Heart left ventricle (tissue), 16 donors: Measurements from ENCODE around the gene SPOPL. TPM values are rescaled to one million over a fixed set of nuclear protein-coding genes. Genes with fewer than 3 reads are reported as not detected.
"Not testable (repeated sequence)": the region's sequence is repeated elsewhere in the genome, so short reads cannot be mapped to it uniquely, and the experiment has no call there.

Source experiments
- ATAC-seq, 4 donors: fragments of 200-7000 bp; cut with Tn5 transposase; one replicate each; pipeline ENCODE4 v1.9.1; 2020 to 2022; ENCODE audit warnings: moderate library complexity in 4 of 4, mild to moderate bottlenecking in 3 of 4, moderate number of reproducible peaks in 1 of 4
- DNase-seq, 5 donors: peaks; one replicate each; pipeline ENCODE4 v3.0.0-alpha.2; 2020
- H3K27ac ChIP-seq, 12 donors: fragments of 200-600 bp; sonication (generic) in 4 of 12; one replicate each; pipeline versions ENCODE4 v1.5.0 to v1.8.0; 2016 to 2022; ENCODE audit warnings: mild to moderate bottlenecking in 2 of 12
- H3K27me3 ChIP-seq, 9 donors: fragments of 200-600 bp; sonication (generic) in 2 of 9; one replicate each; pipeline versions ENCODE4 v1.5.1 to v1.8.0; 2016 to 2022; ENCODE audit warnings: mild to moderate bottlenecking in 3 of 9
- H3K36me3 ChIP-seq, 9 donors: fragments of 200-600 bp; sonication (generic) in 2 of 9; one replicate each; pipeline versions ENCODE4 v1.5.0 to v1.8.0; 2018 to 2022; ENCODE audit warnings: mild to moderate bottlenecking in 2 of 9
- H3K4me1 ChIP-seq, 12 donors: fragments of 200-600 bp; sonication (generic) in 4 of 12; one replicate each; pipeline versions ENCODE4 v1.5.0 to v1.8.0; 2016 to 2022; ENCODE audit warnings: mild to moderate bottlenecking in 3 of 12
- H3K4me3 ChIP-seq, 12 donors: fragments of 200-600 bp; sonication (generic) in 4 of 12; one replicate each; pipeline versions ENCODE4 v1.5.0 to v1.8.0; 2017 to 2022; ENCODE audit warnings: mild to moderate bottlenecking in 9 of 12, moderate library complexity in 4 of 12
- H3K9me3 ChIP-seq, 12 donors: fragments of 200-600 bp; sonication (generic) in 4 of 12; one replicate each; pipeline versions ENCODE4 v1.5.0 to v1.8.0; 2016 to 2022; ENCODE audit warnings: mild to moderate bottlenecking in 1 of 12
- CTCF ChIP-seq, 12 donors: fragments of 200-600 bp; sonication (generic) in 4 of 12; IDR thresholded peaks; one replicate each; pipeline versions ENCODE4 v1.5.0 to v1.8.0; 2018 to 2022; ENCODE audit warnings: antibody characterized with exemption in 12 of 12, mild to moderate bottlenecking in 5 of 12
- POLR2A ChIP-seq, 2 donors: fragments of 450-650 bp; IDR thresholded peaks; one replicate each; pipeline ENCODE4 v1.6.1; 2017; ENCODE audit warnings: antibody characterized with exemption in 2 of 2, mild to moderate bottlenecking in 2 of 2, moderate library complexity in 2 of 2
- WGBS, 4 donors: extraction: QIAGEN DNeasy Blood & Tissue Kit in 2 of 4; methylation state at CpG; one replicate each; pipeline versions ENCODE4 v1.1.5 to v1.1.7; 2013 to 2018; 5-methylcytosine and 5-hydroxymethylcytosine counted together
- intact Hi-C, 10 donors: fragments of 100-400 bp; cut with DNase I; formaldehyde crosslinking; loops; one replicate each; pipeline versions ENCODE4 v1.11.1 to v1.14.2; 2022
- polyA plus RNA-seq, 2 donors: library from polyadenylated mRNA; stranded (reverse); fragments of 200-250 nt; gene quantifications; one replicate each; pipeline ENCODE4 v1.2.3, GENCODE V29; 2013
- total RNA-seq, 9 donors: library from RNA; depleted of rRNA in 2 of 9; stranded (reverse); fragments of >200 nt in 2 of 9; fragmentation: NEBNext Ultra II Directional in 3 of 9; extraction: Animal tissue kit (Norgen Biotek cat#: 25700) in 3 of 9; gene quantifications; one replicate each; pipeline versions ENCODE4 v1.1.0 to v1.2.4, GENCODE V29; 2016 to 2023
- donor health status: ischemic (EF 13 %, LVEDD 7.1; RV severe dilation, severe dysfunction).
- donor health status: healthy with polysubstance abuse.
- donor health status: DM: no; HTN: yes; CAD: no.
- donor health status: DM: no; HTN: no; CAD: no.
- donor health status: ischemic (EF 25% LVEDD 6.9; RV normal size, moderate dysfunction).
- donor health status: ischemic (EF 25% LVEDD 5.7; RV mildly dilated, moderate dysfunction).
- donor health status: healthy.
- donor health status: DM: yes; HTN: yes; CAD: no.
- donor health status: ischemic (EF 35%, LVEDD 5.7; RV mildly dilated, moderate dysfunction).
- donor health status: nonischemic (EF 11% LVEDD 7.7; RV severe dilation, severe dysfunction).
- donor health status: DM: yes; HTN: yes; CAD: no.
- donor health status: PGD.
- donor health status: ischemic (EF 29% LVEDD 5.4; RV normal size, mild dysfunction).
- donor health status: nonischemic (EF 23%, LVEDD 6.1; RV moderate dilation, normal function).

The SPOPL gene
- total and polyA plus RNA-seq, 11 donors = 3.0 to 20.6 (median 14.9) TPM

DNA sequence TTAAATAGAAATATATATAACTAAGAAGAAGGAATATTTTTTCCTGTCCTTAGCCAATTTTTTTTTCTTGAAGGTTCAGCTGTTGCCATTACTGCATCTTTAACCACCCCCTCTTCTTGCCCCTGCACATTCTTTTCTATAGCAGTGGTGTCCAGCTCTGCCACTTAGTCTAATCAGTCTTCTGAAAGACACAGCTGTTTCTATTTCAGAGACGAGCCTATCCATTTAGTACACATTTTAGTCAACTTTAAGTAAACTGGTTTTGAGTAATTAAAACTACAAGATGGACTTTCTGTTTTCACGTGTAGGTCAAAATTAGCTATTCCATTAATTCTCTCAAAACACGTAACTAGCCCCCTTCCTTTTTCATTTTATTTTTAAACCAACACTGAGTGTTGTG, 21.0 kb downstream of the SPOPL start:
- Histone ChIP-seq H3K9me3 (peaks cover 0 to 11% (median 2%) of the 10 kb centered on the region in 12 donors), H3K4me3 (no peak overlapping the region), H3K27ac (no peak overlapping the region), H3K4me1 (peaks cover 0 to 33% (median 12%) of the 10 kb centered on the region in 12 donors), H3K27me3 (no peaks in the 10 kb centered on the region), H3K36me3 (peaks cover 0 to 7% (median 0%) of the 10 kb centered on the region in 9 donors)
- DNase-seq (no peak), ATAC-seq (no peak)
- TF ChIP-seq POLR2A (IDR thresholded peaks at IDR 0.05) (no peak), CTCF (IDR thresholded peaks at IDR 0.05) (no peak)
- intact Hi-C loops = no loop called here
- WGBS, 4 donors = 68 to 72% (median 70%) methylated on average over 3 of the region's 3 CpGs

DNA sequence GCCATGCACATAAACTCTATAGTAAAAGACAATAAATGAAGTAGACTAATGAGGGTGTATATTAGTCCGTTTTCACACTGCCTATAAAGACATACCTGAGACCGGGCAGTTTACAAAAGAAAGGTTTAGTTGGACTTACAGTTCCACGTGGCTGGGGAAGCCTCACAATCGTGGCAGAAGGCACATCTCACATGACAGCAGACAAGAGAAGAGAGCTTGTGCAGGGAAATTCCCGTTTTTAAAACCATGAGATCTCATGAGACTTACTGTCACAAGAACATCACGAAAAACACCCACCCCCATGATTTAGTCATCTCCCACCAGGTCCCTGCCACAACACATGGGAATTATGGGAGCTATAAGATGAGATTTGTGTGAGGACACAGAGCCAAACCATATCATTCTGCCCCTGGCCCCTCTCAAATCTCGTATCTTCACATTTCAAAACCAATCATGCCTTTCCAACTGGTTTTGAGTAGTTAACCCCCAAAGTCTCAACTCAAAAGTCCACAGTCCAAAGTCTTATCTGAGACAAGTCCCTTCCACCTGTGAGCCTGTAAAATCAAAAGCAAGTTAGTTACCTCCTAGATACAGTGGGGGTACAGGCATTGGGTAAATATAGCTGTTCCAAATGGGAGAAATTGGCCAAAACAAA, 21.6 kb downstream of the SPOPL start:
- H3K27ac ChIP-seq, ATAC-seq, intact Hi-C loops, H3K4me3 ChIP-seq, H3K36me3 ChIP-seq, DNase-seq, H3K27me3 ChIP-seq: not testable (repeated sequence)
- Histone ChIP-seq H3K9me3 (peaks cover 0 to 11% (median 2%) of the 10 kb centered on the region in 12 donors), H3K4me1 (peaks cover 0 to 31% (median 12%) of the 10 kb centered on the region in 12 donors)
- 74 to 84% (median 80%) methylated on average over 7 of the region's 7 CpGs for WGBS, 4 donors

- H3K36me3 ChIP-seq, intact Hi-C loops, H3K27me3 ChIP-seq, H3K27ac ChIP-seq, ATAC-seq, H3K4me3 ChIP-seq, DNase-seq: not testable (repeated sequence)
- 62 to 82% (median 76%) methylated on average over 3 of the region's 3 CpGs for WGBS, 4 donors
- peaks cover 0 to 11% (median 2%) of the 10 kb centered on the region in 12 donors for H3K9me3 ChIP-seq
- H3K4me1 ChIP-seq = peaks cover 0 to 26% (median 12%) of the 10 kb centered on the region in 12 donors
These were observed 22.1 kb downstream of the SPOPL start for GRCh38 chr2:138523673-138524042.

GRCh38 chr2:138524353-138524752, 22.8 kb downstream of the SPOPL start:
- DNase-seq, ATAC-seq, H3K4me3 ChIP-seq, H3K27me3 ChIP-seq, H3K36me3 ChIP-seq, H3K27ac ChIP-seq, intact Hi-C loops: not testable (repeated sequence)
- Histone ChIP-seq H3K4me1 (peaks cover 0 to 24% (median 10%) of the 10 kb centered on the region in 12 donors), H3K9me3 (peaks cover 0 to 11% (median 2%) of the 10 kb centered on the region in 12 donors)
- 92 to 100% (median 98%) methylated on average over 1 of the region's 1 CpG for WGBS, 4 donors

GRCh38 chr2:138531913-138532312, 30.3 kb downstream of the SPOPL start:
- Histone ChIP-seq H3K4me3 (no peak overlapping the region), H3K36me3 (peaks cover 0 to 5% (median 0%) of the 10 kb centered on the region in 9 donors), H3K4me1 (peaks cover 0 to 28% (median 10%) of the 10 kb centered on the region in 12 donors), H3K27me3 (no peaks in the 10 kb centered on the region), H3K27ac (no peak overlapping the region), H3K9me3 (no peaks in the 10 kb centered on the region)
- no peak for TF ChIP-seq POLR2A (IDR thresholded peaks at IDR 0.05)
- no peak for TF ChIP-seq CTCF (IDR thresholded peaks at IDR 0.05)
- ATAC-seq (no peak), DNase-seq (no peak)
- intact Hi-C loops = no loop called here
- WGBS, 4 donors = 23 to 45% (median 37%) methylated on average over 3 of the region's 3 CpGs

DNA sequence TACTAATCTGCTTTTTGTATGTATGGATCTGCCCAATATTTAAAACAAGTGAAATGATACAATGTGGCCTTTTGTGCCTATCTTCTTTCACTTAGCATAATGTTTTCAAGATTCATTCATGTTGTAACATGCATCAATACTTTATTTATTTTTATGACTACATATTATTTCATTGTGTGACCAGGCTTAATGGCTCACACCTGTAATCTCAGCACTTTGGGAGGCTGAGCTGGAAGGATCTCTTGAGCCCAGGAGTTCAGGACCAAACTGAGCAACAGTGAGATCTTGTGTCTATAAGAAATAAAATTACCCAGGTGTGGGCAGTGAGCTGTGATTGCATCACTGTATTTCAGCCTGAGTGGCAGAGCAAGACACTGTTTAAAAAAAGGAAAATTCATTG, 33.2 kb downstream of the SPOPL start:
- TF ChIP-seq POLR2A (IDR thresholded peaks at IDR 0.05) = no peak
- TF ChIP-seq CTCF (IDR thresholded peaks at IDR 0.05) = no peak
- intact Hi-C loops = no loop called here
- ATAC-seq (no peak), DNase-seq (no peak)
- Histone ChIP-seq H3K4me1 (peaks cover 0 to 25% (median 10%) of the 10 kb centered on the region in 12 donors), H3K27me3 (no peaks in the 10 kb centered on the region), H3K9me3 (peaks cover 0 to 18% (median 3%) of the 10 kb centered on the region in 12 donors), H3K4me3 (no peak overlapping the region), H3K36me3 (peaks cover 0 to 10% (median 3%) of the 10 kb centered on the region in 9 donors), H3K27ac (no peak overlapping the region)
